ENCODE results near the gene SPOCK1.

Gene SPOCK1

DNA sequence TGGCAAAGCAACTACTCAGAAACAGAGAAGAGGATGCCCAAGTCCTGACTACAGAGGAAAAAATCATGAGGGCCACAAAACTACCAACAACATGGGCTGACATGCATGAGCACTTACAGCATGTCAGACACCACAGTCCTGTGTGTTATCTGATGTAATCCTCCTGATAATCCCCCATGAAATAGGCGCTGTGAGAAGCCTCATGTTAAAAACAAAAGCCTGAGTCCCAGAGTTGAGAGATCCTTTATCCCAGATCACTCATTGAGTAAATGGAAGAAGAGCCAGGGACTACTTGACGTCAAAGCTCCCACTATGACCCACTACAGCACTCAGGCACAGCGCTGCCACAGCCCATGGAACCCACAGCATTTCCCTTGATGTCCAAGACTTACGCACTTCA is 7.2 kb upstream of the SPOCK1 start:
- no peaks in the 10 kb centered on the region for H3K27me3 ChIP-seq (ENCODE audit: insufficient read depth, poor library complexity, severe bottlenecking)
- DNase-seq (ENCODE audit: low read depth in 1 of 2, low spot score in 1 of 2): no peak
- TF ChIP-seq CTCF (IDR thresholded peaks at IDR 0.05; ENCODE audit: insufficient read depth, low read length) (no peak), SPI1 (IDR thresholded peaks at IDR 0.05; ENCODE audit: borderline replicate concordance, low read depth) (no peak), GABPA (IDR thresholded peaks at IDR 0.05; ENCODE audit: low read depth) (no peak), POLR2AphosphoS5 (IDR thresholded peaks at IDR 0.05; ENCODE audit: low read depth) (no peak)
- TF ChIP-seq, protein P1, sequence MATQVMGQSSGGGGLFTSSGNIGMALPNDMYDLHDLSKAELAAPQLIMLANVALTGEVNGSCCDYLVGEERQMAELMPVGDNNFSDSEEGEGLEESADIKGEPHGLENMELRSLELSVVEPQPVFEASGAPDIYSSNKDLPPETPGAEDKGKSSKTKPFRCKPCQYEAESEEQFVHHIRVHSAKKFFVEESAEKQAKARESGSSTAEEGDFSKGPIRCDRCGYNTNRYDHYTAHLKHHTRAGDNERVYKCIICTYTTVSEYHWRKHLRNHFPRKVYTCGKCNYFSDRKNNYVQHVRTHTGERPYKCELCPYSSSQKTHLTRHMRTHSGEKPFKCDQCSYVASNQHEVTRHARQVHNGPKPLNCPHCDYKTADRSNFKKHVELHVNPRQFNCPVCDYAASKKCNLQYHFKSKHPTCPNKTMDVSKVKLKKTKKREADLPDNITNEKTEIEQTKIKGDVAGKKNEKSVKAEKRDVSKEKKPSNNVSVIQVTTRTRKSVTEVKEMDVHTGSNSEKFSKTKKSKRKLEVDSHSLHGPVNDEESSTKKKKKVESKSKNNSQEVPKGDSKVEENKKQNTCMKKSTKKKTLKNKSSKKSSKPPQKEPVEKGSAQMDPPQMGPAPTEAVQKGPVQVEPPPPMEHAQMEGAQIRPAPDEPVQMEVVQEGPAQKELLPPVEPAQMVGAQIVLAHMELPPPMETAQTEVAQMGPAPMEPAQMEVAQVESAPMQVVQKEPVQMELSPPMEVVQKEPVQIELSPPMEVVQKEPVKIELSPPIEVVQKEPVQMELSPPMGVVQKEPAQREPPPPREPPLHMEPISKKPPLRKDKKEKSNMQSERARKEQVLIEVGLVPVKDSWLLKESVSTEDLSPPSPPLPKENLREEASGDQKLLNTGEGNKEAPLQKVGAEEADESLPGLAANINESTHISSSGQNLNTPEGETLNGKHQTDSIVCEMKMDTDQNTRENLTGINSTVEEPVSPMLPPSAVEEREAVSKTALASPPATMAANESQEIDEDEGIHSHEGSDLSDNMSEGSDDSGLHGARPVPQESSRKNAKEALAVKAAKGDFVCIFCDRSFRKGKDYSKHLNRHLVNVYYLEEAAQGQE (IDR thresholded peaks at IDR 0.05; ENCODE audit: insufficient replicate concordance, low read depth): no peak
- no peak overlapping the region for H3K4me3 ChIP-seq (replicated peaks; ENCODE audit: insufficient read depth, low read length)
- H3K27ac ChIP-seq (replicated peaks): no peak overlapping the region

GRCh38 chr5:137504916-137505315 is 5.8 kb upstream of the SPOCK1 start:
- TF ChIP-seq CTCF (IDR thresholded peaks at IDR 0.05; ENCODE audit: insufficient read depth, low read length) (no peak), SPI1 (IDR thresholded peaks at IDR 0.05; ENCODE audit: borderline replicate concordance, low read depth) (no peak), GABPA (IDR thresholded peaks at IDR 0.05; ENCODE audit: low read depth) (no peak), POLR2AphosphoS5 (IDR thresholded peaks at IDR 0.05; ENCODE audit: low read depth) (no peak)
- TF ChIP-seq, protein P1 (IDR thresholded peaks at IDR 0.05; ENCODE audit: insufficient replicate concordance, low read depth): no peak
- no peaks in the 10 kb centered on the region for H3K27me3 ChIP-seq (ENCODE audit: insufficient read depth, poor library complexity, severe bottlenecking)
- no peak for DNase-seq (ENCODE audit: low read depth in 1 of 2, low spot score in 1 of 2)
- no peak overlapping the region for H3K27ac ChIP-seq (replicated peaks)
- H3K4me3 ChIP-seq (replicated peaks; ENCODE audit: insufficient read depth, low read length): no peak overlapping the region

- no peaks in the 10 kb centered on the region for H3K27me3 ChIP-seq (ENCODE audit: insufficient read depth, poor library complexity, severe bottlenecking)
- no peak overlapping the region for H3K4me3 ChIP-seq (replicated peaks; ENCODE audit: insufficient read depth, low read length)
- H3K27ac ChIP-seq (replicated peaks): no peak overlapping the region
- no peak for DNase-seq (ENCODE audit: low read depth in 1 of 2, low spot score in 1 of 2)
- TF ChIP-seq SPI1 (IDR thresholded peaks at IDR 0.05; ENCODE audit: borderline replicate concordance, low read depth) (no peak), POLR2AphosphoS5 (IDR thresholded peaks at IDR 0.05; ENCODE audit: low read depth) (no peak), GABPA (IDR thresholded peaks at IDR 0.05; ENCODE audit: low read depth) (no peak), CTCF (IDR thresholded peaks at IDR 0.05; ENCODE audit: insufficient read depth, low read length) (no peak)
- TF ChIP-seq, protein P1 (IDR thresholded peaks at IDR 0.05; ENCODE audit: insufficient replicate concordance, low read depth): no peak
Observed at GRCh38 chr5:137503456-137503855, 4.3 kb upstream of the SPOCK1 start.

Measured in HL-60 (cell line).